C4-2B (cell line): Measurements from ENCODE around the gene PPP6C.
A peak's percentile ranks its signal among the peaks of the same experiment; 100 is the strongest.
"Not testable (repeated sequence)": the region's sequence is repeated elsewhere in the genome, so short reads cannot be mapped to it uniquely, and the experiment has no call there.

Experiments used
- H3K27ac ChIP-seq: fragments of 450-650 bp; 2 replicates; pipeline ENCODE4 v1.5.1; 2017
- ZFX ChIP-seq: fragments of 450-650 bp; IDR thresholded peaks from 2 replicates; pipeline ENCODE4 v1.6.1; 2017
- TF ChIP-seq, protein P1 (sequence below): fragments of 450-650 bp; conservative IDR thresholded peaks from 2 replicates; pipeline ENCODE4 v1.5.1; 2017; ENCODE audit warnings: mild to moderate bottlenecking

PPP6C gene

DNA sequence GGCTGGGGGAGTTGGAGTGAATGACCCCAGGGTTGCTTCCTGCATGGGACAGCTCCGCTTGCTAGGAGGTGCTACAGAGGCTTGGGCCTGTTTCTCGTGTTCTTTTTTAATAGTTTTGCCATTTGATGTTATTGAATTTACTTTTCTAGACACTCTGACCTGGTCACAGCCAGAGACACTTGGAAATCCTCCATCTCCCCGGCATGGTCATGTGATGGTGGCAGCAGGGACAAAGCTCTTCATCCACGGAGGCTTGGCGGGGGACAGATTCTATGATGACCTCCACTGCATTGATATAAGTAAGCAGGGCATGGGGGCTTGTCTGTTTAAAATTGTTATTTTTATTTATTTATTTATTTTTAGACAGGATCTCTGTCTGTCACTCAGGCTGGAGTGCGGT, 38.2 kb upstream of the PPP6C start:
- H3K27ac ChIP-seq, result no peak overlapping the region
- no peak for TF ChIP-seq ZFX
- TF ChIP-seq, protein P1, sequence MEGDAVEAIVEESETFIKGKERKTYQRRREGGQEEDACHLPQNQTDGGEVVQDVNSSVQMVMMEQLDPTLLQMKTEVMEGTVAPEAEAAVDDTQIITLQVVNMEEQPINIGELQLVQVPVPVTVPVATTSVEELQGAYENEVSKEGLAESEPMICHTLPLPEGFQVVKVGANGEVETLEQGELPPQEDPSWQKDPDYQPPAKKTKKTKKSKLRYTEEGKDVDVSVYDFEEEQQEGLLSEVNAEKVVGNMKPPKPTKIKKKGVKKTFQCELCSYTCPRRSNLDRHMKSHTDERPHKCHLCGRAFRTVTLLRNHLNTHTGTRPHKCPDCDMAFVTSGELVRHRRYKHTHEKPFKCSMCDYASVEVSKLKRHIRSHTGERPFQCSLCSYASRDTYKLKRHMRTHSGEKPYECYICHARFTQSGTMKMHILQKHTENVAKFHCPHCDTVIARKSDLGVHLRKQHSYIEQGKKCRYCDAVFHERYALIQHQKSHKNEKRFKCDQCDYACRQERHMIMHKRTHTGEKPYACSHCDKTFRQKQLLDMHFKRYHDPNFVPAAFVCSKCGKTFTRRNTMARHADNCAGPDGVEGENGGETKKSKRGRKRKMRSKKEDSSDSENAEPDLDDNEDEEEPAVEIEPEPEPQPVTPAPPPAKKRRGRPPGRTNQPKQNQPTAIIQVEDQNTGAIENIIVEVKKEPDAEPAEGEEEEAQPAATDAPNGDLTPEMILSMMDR, result no peak

DNA sequence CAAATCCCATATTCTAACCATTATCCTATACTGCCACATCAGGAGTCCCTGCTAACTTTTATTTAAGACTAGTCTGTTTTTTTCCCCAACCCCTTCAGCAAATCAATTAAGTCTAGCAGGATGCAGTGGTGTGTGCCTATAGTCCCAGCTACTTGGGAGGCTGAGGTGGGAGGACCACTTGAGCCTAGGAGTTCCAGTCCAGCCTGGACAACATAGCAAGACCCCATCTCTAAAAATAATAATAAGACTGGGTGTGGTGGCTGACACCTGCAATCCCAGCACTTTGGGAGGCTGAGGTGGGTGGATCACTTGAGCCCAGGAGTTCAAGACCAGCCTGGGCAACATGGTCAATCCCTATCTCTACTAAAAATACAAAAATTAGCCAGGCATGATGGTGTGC, 35.3 kb upstream of the PPP6C start:
- not testable (repeated sequence) for H3K27ac ChIP-seq

- TF ChIP-seq, protein P1, result no peak
- no peak for TF ChIP-seq ZFX
- H3K27ac ChIP-seq, result no peak overlapping the region
These were observed 29.0 kb upstream of the PPP6C start for GRCh38 chr9:125218621-125219020.

DNA sequence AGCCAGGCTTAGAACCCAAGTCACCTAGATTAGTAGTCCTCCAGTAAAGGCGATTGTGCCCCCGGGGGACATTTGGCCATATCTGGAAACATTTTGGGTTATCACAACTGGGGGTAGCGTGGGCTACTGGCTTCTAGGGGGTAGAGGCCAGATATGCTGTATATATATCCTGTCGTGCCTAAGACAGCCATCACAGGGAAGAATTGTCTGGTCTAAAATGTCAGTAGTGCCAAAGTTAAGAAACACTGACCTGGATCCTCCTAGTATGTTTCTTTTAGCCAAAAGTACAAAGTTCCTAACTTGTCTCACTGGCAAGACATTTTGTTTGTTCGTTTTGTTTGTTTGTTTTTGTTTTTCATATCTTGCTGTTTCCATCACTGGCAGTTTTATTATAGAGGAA, 24.6 kb upstream of the PPP6C start:
- TF ChIP-seq, protein P1, result no peak
- TF ChIP-seq ZFX, result no peak
- H3K27ac ChIP-seq, result no peak overlapping the region

DNA sequence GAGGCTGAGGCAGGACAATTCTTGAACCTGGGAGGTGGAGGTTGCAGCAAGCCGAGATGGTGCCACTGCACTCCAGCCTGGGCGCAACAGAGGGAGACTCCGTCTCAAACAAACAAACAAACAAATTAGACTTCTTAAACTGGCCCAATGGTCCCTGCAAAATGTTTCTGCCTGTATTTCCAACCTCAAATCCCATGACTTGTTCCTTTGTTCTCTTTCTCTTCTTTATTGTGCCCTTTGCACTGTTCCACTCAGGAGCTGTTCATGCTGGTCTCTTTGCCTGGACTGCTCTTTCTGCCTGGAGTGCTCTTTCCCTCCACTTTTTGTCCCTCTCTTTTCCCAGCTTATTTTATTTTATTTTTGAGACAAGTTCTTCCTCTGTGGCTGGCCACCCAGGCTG, 14.9 kb upstream of the PPP6C start:
- no peak overlapping the region for H3K27ac ChIP-seq
- TF ChIP-seq ZFX, result no peak
- TF ChIP-seq, protein P1, result no peak

DNA sequence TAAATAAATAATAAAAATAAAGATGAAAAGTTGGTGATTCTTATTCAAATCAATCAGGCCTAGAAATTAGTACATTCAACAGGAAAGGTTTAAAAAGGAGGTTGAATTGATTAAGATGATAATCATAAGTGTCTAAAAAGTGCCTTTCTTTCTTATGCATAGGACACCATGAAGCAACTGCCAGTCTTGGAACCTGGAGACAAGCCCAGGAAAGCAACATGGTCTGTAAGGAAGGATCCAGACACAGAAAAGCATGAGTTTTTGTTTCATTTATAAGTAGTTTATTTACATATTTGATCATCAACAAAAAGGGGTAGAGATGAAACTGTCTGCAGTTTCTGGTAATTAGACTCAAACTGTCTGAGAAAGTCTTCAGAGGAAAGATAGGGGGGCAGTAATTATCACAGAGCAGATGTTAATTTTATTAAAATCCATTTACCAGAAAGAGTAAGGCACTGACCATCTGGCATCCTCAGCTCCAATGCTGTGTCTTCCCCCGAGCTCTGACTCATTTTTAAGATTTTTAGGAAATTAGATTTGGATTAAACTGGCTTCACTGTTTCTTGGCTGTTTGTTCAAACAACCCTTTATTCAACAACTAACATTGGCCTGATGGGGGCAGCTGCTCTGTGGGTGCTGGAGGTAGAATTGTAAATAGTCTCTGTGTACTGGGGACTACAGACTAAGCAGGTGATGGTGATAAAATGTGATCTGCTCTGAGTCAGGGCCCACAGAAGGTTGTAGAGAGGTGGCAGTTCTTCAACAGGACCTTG, 13.4 kb upstream of the PPP6C start:
- H3K27ac ChIP-seq, result no peak overlapping the region
- TF ChIP-seq ZFX, result no peak
- TF ChIP-seq, protein P1, result no peak

DNA sequence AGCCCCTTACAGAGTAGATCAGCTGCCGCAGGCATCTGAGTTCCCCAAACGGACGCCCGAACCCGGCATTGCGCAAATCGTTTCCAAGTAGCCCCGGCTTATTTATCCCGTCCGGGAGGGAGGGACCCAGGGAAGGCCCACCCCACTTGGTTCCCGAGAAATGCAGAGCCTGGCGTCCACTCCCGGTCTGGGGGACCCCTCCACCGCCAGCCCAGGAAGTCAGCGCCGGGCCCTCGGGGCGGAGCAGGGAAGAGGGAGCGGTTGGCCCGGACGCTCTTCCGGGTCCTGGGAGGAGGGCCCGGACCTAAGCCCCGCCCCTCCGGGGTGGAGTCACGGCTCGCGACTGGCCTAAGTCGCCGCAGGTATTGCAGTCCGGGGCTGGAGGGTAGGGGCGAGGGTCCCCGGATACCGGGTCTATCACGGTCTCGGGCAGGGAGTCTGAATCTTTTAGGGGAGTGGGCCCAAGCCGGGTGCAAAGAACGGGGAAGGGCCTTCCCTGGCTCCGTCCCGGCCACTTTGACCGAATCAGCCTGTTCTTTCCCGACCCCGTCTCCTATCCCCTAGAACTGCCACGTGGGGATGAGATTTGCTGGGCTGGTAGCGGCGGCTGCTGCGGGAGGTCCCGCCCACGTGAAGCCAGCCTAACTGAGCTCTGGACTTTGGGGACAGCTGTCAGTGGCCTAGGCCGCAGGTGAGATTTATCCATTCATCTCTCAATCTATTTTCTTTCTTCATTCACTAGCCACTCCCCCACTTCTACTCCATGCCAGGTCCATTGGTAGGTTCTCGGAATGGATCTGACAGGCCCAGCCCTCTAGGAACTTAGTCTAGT, 10.8 kb upstream of the PPP6C start, which contains the start of gene RABEPK:
RABEPK (plus strand) TSS at position 327 of the 832 bp plus-strand sequence. CDS start 2,472 bp downstream, outside the sequence.
- H3K27ac ChIP-seq, result peak within 1 kb of the TSS; percentile 67
- TF ChIP-seq, protein P1, result no peak
- TF ChIP-seq ZFX, result peak; percentile 70; the same call in 1 of the 2 replicates

DNA sequence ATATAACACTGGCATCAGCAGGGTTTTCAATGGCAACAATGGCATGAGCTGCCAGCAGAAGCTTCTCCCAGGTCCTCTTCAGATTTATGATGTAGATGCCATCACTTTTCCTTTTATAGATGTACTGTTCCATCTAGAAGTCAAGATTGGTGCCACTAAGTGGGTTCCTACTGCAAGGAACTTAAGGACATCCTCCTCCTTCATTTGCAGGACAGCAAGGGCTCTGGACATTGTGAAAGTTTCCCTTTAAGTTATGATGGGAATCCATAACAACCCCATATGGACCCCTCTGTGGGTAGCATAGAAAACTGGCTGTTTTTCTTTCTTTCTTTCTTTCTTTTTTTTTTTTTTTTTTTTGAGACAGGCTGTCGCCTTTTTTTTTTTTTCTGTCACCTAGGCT, 6.0 kb upstream of the PPP6C start:
- not testable (repeated sequence) for H3K27ac ChIP-seq

- not testable (repeated sequence) for H3K27ac ChIP-seq
These were observed 4.9 kb upstream of the PPP6C start for GRCh38 chr9:125194466-125194865.
